NCI-H2227 (cell line): ENCODE data around the gene CD101.
A peak's percentile ranks its signal among the peaks of the same experiment; 100 is the strongest.

Source experiments
- DNase-seq: peaks from one replicate; lab custom pipeline; 2025; ENCODE audit not compliant: unreplicated experiment; lab: John Stamatoyannopoulos, UW

CD101 gene

DNA sequence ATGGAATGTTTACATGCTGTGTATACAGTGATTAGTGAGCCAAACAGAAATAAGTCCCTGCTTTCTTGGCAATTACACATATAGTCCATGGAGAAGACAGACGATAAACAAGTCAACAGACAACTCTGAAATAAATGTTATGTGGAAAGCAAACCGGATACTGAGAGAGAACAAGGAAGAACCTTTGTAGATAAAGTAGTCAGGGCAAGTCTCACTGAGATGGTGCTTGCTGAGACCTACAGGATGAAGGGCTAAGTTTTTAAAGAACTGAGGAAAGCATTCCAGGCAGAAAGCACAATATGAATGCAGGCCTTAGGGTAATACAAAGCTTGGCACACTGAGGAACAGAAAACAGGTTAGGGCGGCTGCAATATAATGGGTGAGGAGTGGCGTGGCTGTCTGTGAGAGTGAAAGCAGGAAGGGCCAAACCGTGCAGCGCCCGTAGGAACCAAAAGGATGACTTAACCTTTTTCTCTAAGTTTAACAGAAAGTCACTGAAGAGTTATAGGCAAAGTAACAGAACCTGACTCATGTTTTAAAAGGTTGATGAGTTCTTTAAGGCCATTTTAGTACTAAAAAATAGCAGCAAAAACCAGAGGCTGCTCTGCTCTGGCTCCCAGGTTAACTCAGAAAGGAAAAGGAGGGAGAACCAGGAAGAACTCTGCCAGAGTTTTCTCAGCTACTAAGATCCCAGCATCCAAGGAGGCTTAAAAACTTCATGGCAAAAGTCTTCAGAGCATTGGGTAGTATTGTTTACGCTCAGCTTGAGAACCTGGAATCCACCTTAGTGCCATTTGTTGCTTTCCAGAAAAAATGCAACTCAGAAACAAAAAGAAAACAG is 49.9 kb downstream of the CD101 start:
- DNase-seq = no peak

DNA sequence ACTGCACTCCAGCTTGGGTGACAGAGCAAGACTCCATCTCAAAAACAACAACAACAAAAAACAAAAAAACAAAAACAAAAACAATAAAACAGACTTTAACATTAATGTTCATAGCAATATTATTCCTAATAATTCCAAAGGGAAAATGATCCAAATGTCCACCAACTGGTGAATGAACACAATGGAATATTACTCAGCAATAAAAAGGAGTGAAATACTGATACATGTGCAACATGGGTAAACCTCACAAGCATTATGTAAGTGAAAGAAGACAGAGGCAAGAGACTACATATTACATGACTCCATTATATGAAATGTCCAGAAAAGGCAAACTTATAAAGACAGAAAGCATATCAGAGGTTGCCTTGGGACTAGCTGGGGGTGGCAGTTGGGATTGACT is 52.5 kb downstream of the CD101 start:
- no peak for DNase-seq

DNA sequence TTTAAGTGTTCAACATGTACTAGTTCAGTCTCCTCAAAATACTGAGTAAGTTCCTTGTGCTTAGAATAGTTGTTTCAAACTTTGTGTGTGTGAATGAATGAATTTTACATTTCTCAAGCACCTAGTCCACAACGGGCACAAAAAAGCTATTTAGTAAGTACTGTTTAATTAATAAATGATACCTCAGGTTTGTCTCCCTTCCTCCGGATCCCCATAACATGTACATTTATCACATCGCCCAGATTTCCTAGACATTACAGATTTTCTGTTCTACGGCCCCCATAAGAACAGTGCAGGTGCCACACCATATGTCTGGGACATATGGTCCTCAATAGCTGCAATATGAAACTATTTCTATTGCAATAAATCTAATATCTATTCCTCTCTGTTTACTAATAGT is 57.2 kb downstream of the CD101 start:
- no peak for DNase-seq

DNA sequence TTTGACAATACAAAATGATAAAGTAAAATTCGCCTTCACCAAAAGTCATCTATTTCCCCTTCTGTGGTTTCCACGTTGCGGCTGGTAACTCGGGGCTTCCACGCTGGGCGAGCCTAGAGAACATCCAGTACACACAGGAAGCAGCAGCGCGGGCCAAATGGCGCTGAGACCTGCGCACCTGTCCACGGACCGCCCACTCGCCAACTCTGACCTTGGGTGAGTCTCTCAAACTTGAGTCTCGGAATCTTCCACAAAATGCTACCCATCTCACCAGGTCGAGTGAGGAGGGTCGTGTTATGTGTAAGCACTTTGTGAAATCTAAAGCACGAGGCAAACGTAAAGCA is 57.7 kb downstream of the CD101 start:
- DNase-seq = peak; percentile 80

DNA sequence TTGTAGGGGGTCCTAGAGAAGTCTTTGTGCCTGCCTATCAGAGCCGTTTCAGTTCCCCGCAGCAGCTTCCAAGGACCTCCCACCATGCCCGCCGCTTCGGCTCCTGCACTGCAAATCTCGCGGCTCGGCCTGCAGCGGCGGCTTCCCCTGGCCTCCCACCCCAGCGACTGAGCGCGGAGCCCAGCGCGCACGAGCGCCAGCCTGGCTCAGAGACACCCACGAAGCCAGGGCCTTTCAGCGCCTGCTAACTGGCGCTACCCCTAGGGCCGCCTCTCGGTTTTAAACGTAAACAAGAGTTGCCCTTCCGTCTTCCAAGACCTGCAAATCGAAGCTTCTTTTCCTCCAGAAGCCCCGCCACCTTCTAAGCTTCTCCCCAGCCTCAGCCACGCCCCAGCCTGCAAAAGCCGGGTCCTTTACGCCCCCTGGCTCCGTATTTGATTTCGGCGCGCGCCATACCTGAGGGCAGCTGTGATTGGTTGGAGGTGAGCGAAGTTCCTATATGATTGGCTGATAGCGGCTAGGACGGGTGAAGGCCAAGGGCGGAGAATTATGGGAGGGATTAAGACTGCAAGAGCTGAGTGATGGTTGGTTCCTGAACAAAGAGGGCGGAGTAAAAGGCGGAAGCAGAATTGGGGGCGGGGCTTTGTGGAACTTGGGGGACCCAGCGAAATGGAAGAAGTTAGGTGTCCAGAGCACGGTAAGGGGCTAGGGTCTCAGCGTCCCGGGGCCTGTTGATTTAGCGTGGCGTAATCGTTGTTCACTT is 58.3 kb downstream of the CD101 start, which contains the start of gene TTF2:
Gene TTF2 (plus strand): TSS at position 649 of the 763 bp plus-strand sequence. CDS start 21 bp downstream, at position 670.
- peak; percentile 99 for DNase-seq

DNA sequence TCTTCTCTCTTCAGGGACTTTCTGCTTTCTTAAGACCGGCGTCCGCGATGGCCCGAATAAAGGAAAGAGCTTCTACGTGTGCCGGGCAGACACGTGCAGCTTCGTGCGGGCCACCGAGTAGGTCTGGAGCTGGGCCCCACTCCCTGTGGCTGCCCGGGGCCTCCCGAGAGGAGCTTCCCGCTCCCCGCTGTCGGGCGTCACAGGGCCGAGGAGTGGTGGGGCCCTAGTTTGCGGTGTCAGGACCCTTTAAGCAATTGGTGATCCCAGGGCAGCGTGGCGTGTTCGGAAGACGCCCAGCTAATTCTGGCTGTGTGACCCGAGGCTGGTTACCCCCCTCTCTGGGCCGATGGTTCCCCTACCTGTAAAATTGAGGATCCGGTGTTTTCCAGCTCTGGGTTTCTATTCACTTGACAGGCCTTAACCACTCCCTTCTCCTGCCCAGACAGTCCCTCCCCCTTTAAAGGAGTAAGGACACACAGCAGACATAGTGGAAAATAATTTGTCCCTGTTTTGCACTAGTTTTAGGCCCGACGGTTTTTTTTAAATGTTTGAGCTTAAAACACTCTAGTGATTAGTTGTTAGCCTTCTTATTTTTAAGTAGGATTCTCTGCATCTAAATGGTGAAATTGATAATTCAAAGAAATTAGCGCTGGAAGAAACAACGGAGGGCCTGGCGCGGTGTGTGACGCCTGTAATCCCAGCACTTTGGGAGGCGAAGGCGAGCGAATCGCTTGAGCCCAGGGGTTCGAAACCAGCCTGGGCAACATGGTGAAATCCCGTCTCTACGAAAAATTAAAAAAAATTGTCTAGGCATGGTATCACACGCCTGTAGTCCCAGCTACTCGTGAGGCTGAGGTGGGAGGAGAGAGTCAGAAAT is 59.1 kb downstream of the CD101 start:
- DNase-seq = peak; percentile 48

DNA sequence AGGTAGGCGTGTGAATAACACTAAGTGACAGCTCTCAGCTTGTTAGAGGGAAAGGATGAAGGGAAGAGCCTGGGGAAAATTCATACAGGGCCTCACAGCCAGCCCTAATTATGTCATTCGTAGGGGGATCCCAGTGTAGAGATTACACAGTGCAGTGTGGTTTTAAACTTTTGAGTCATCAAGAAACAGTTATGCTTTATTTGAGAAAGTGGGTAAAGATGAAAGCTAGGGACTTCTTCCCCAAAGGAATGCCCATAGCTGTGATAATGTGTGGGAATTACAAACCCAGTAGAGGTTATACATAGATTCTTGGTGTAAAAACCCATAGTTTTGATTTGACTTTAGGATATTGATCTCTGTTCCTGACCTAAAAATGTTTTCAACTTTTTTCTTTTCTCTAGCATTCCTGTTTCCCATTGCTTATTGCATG is 60.4 kb downstream of the CD101 start:
- DNase-seq = no peak

DNA sequence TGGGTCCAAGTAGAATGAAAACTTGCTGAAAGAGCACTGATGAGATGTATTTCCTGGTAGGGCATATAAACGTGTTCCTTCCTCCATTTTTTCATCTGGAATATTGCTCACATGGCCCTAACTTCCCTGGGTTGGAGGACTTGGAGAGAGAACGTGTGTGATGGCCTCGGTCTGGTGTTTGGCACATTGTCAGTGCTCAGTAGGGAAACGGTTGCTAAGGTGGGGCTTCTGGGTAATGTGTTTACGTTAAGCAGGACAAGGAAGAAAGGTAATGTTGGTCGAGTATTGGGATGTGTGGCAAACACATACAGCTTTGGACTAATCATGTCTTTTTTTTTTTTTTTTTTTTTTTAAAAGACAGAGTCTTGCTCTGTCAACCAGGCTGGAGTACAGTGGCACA is 64.8 kb downstream of the CD101 start:
- DNase-seq = no peak

DNA sequence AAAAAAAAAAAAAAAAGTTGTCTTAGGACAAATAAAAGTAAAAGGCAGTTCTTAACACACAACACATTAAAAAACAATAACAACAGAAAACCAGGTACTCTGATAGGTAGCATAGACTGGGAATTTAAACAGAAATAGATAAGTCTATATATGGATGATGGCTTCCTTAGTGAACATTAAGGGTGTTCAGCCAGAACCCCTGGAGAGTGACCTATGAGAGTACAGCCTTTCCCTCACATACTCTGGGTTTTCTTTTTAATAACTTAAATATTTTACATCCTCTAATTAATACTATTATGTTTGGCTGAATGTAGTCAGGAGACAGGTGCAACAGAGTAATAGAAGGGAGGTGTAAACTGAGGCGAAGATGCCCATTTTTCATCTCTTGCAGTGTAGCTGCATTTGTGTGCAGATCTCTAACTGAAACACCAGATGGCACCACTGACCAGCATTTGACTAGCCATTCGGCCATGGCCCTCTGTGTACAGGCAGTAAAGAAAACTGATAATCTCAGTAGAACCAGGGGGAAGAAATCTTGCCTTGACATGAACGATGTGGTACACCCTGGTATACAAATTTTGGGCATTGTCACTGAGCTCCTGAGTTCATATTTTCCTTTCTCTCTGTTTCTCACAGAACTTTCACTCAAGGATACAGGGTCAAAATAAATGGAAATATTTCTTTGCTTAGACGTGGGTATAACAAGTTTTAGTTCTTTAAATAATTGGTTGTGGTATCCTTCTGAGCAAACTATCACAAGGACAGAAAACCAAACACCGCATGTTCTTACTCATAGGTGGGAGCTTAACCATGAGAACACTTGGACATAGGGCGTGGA is 66.2 kb downstream of the CD101 start:
- DNase-seq = peak; percentile 74

DNA sequence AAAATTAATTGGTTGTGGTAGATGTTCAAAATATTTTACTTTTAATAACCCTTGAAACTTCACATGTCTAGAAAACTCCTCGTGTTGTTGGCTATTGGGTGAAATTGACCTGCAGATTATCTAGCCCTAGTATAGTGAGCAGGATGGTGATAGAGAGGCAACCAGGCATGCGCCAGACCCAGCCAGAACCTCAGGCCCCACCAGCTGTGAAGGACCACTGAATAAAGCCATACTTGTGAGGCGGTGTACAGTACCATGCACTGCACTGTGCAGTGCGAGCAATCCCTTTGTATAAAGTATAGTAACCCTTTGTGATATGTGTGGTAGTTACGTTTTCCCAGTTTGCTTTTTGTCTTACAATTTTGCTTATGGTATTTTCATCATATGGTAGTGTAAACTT is 67.0 kb downstream of the CD101 start:
- no peak for DNase-seq

DNA sequence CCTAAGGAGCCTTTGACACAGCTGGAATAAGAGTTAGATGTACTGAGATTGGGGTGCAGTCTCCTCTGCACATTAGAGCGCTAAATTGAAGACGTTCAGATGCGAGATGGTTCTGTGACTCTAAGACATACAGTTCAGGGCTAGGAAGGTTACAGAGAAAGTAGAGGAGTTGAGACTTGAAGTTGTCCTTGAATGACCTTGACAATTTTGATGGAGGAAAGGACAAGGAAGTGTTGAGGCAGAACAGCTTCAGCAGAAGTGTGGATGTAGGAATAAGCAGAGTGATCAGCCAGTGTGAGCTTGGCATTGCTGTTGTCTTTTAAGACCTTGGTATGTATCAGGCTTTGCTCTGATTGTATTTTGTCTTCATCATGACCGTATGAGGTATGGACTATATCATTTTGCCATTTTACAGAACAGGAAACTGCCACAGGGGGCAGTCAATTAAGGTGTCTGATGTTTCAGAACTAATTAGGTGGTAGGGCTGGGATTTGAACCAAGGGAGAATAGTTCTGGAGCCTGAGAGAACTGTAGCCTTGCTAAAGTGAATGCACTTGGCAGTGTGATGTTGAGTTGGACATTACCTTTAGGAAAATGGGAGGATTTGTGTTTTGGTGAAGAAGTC is 67.8 kb downstream of the CD101 start:
- DNase-seq = no peak

DNA sequence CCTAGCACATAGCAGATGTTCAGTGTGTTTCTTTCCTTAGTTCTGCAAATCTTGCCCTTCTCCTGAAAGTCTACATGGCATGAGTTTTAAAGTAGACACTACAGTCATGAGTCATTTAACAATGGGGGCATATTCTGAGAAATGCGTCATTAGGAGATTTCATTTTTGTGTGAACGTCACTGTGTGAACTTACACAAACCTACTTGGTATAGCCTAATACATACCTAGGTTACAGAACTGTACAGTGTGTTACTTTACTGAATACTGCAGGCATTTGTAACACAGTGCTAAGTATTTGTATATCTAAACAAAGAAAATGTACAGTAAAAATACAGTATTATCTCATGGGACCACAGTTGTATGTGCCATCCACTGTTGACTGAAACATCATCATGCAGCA is 68.6 kb downstream of the CD101 start:
- no peak for DNase-seq

DNA sequence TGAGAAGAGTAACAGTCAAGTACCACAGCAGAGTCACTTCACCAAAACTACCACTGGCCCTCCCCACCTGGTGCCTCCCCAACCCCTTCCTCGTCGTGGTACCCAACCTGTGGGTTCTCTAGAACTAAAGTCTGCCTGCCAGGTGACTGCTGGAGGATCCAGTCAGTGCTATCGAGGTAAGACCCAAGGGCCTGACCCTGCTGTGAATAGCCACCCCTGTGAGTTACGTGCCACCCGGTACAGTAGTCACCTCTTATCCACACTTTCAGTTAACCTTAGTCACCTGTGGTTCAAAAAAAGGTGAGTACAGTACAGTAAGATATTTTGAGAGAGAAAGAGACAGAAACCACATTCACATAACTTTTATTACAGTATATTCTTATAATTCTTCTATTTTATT is 75.1 kb downstream of the CD101 start:
- DNase-seq = no peak

DNA sequence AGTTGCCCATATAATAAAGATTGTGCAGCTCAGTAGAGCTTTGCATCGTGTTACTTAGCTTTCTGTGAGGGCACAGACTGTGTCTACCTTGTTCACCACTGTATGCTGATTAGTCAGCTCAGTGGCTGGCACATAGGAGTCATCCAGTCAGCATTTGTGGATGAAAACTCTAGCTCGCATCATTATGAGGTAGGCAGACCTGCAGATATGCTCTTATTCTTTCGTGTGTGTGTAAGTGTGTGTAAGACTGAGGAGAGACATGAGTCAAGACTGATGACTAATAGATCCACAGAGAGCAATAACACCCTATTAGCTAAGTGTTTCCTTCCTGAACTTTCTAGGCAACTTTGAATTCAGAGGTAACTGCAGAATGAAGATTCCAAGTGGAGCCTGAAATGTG is 75.7 kb downstream of the CD101 start:
- no peak for DNase-seq

DNA sequence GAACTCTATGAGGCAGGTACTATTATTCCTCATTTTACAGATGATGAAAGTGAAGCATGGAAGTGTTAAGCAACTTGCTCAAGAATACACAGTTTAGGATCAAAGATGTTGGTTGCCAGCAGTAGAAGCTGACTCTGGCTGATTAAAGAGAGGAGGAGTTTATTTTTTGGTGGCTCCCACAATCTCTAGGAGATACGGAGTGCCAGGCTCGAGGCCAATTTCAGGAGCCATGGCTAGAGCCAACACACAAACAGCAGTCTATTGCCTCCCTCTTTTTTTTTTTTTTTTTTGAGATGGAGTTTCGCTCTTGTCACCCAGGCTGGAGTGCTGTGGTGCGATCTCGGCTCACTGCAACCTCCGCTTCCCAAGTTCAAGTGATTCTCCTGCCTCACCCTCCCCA is 78.2 kb downstream of the CD101 start:
- no peak for DNase-seq

DNA sequence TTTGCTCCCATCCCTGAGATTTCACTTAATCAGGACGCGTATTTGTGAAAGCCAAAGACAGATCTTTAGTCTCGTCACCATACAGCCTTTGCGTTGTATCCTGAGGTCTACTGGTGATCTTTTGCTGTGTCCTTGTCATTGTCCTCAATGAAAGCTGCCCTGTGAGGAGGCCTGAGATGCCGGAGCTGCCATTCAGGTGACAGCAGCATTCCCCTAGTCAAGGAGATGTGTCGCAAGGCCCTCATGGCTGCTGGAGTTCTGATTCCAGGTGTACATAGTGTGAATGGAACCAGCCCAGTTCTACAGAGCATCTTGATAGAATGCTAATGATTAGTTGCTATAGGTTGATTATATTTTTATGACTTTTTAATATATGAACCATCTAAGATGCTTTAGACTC is 82.7 kb downstream of the CD101 start:
- DNase-seq = no peak
